ENCODE results near the gene PNISR. TPM values are rescaled to one million over a fixed set of nuclear protein-coding genes. Genes with fewer than 3 reads are reported as not detected.

Gene PNISR
- total and polyA plus RNA-seq, 2 of the 13 experiments (the other 11 are each of a cell fraction or from before 2014, with no cell fraction given): 43.0 to 48.0 TPM

GRCh38 chr6:99425647-99426450 is 741 bp upstream of the PNISR start (continued):
- no peak for TF ChIP-seq ZBTB44 (CRISPR knock-in tag; IDR thresholded peaks at IDR 0.05)
- TF ChIP-seq MXI1 (IDR thresholded peaks at IDR 0.05; ENCODE audit: borderline replicate concordance, low read depth, low read length): no peak; the same call in 2 of the 3 replicates
- TF ChIP-seq REPIN1 (CRISPR knock-in tag; IDR thresholded peaks at IDR 0.05; ENCODE audit: borderline replicate concordance, low read depth): no peak
- peak; percentile 12; the same call in 1 of the 2 replicates for TF ChIP-seq MED1 (CRISPR knock-in tag; IDR thresholded peaks at IDR 0.05)
- TF ChIP-seq KDM1A (CRISPR knock-in tag; IDR thresholded peaks at IDR 0.05): no peak
- TF ChIP-seq NCOA1 (CRISPR knock-in tag; IDR thresholded peaks at IDR 0.05): no peak
- no peak for TF ChIP-seq AGO1 (IDR thresholded peaks at IDR 0.05; ENCODE audit: low read depth, low read length, poor library complexity, severe bottlenecking)
- TF ChIP-seq ZNF558 (CRISPR knock-in tag; IDR thresholded peaks at IDR 0.05; ENCODE audit: borderline replicate concordance): no peak
- no peak for TF ChIP-seq PRDM15 (CRISPR knock-in tag; IDR thresholded peaks at IDR 0.05)
- no peak for TF ChIP-seq DBP (CRISPR knock-in tag; IDR thresholded peaks at IDR 0.05; ENCODE audit: not compliant biosample characterization)
- no peak for TF ChIP-seq E2F2 (CRISPR knock-in tag; IDR thresholded peaks at IDR 0.05; ENCODE audit: borderline replicate concordance)
- TF ChIP-seq HNRNPLL (IDR thresholded peaks at IDR 0.05; ENCODE audit: low read depth, low read length, poor library complexity, severe bottlenecking): peak; percentile 83
- TF ChIP-seq ZNF333 (CRISPR knock-in tag; IDR thresholded peaks at IDR 0.05; ENCODE audit: borderline replicate concordance): no peak
- no peak for TF ChIP-seq RFX5 (IDR thresholded peaks at IDR 0.05; ENCODE audit: low read depth, low read length)
- TF ChIP-seq NAIF1 (CRISPR knock-in tag; IDR thresholded peaks at IDR 0.05; ENCODE audit: borderline replicate concordance): peak; percentile 96
- peak; percentile 5; the same call in 1 of the 2 replicates for TF ChIP-seq ZNF782 (CRISPR knock-in tag; IDR thresholded peaks at IDR 0.05; ENCODE audit: borderline replicate concordance)
- no peak for TF ChIP-seq ZNF292 (CRISPR knock-in tag; IDR thresholded peaks at IDR 0.05; ENCODE audit: borderline replicate concordance, low read depth)
- TF ChIP-seq ZNF749 (CRISPR knock-in tag; IDR thresholded peaks at IDR 0.05; ENCODE audit: borderline replicate concordance): no peak
- TF ChIP-seq FUBP1 (CRISPR knock-in tag; IDR thresholded peaks at IDR 0.05; ENCODE audit: borderline replicate concordance): no peak

All from HepG2 (cell line).